ENCODE results near the gene UVRAG. TPM values are rescaled to one million over a fixed set of nuclear protein-coding genes. Genes with fewer than 3 reads are reported as not detected.
A peak's percentile ranks its signal among the peaks of the same experiment; 100 is the strongest.

Gene UVRAG
- total RNA-seq, 1 donor from 2014 or later: 34.0 TPM

GRCh38 chr11:76189682-76190081, 374.7 kb downstream of the UVRAG start:
- Mint-ChIP-seq H3K27me3 (ENCODE audit: insufficient read depth, low read depth) (peaks cover 13% of the 10 kb centered on the region), H3K4me3 (no peak overlapping the region), H3K27ac (peak overlapping the region; percentile 53), H3K9me3 (no peaks in the 10 kb centered on the region), H3K4me1 (peaks cover 34% of the 10 kb centered on the region), H3K36me3 (no peaks in the 10 kb centered on the region)
- Histone ChIP-seq H3K4me1 (no peaks in the 10 kb centered on the region), H3K9me3 (ENCODE audit: low read depth) (no peaks in the 10 kb centered on the region), H3K79me2 (ENCODE audit: low read depth) (no peaks in the 10 kb centered on the region), H3K27me3 (no peaks in the 10 kb centered on the region), H2AFZ (replicated peaks) (no peak overlapping the region), H4K20me1 (ENCODE audit: low read depth) (no peaks in the 10 kb centered on the region), H3K36me3 (no peaks in the 10 kb centered on the region), H3K4me2 (no peak overlapping the region), H3K27ac (no peak overlapping the region), H3K9ac (no peak overlapping the region), H3K4me3 (no peak overlapping the region), H3F3A (ENCODE audit: low read depth) (no peaks in the 10 kb centered on the region)
- no peak for DNase-seq (ENCODE audit: low spot score)
- TF ChIP-seq CTCF (IDR thresholded peaks at IDR 0.05): no peak
- no peak for TF ChIP-seq EZH2 (IDR thresholded peaks at IDR 0.05)
- no peak for TF ChIP-seq EZH2phosphoT487 (IDR thresholded peaks at IDR 0.05)

GRCh38 chr11:76190376-76190775, 375.4 kb downstream of the UVRAG start:
- Histone ChIP-seq H3K9me3 (ENCODE audit: low read depth) (no peaks in the 10 kb centered on the region), H3K27ac (no peak overlapping the region), H3K4me2 (no peak overlapping the region), H3K79me2 (ENCODE audit: low read depth) (no peaks in the 10 kb centered on the region), H3K9ac (no peak overlapping the region), H3K27me3 (no peaks in the 10 kb centered on the region), H3K36me3 (no peaks in the 10 kb centered on the region), H3K4me3 (no peak overlapping the region), H3K4me1 (no peaks in the 10 kb centered on the region), H3F3A (ENCODE audit: low read depth) (no peaks in the 10 kb centered on the region), H4K20me1 (ENCODE audit: low read depth) (no peaks in the 10 kb centered on the region), H2AFZ (replicated peaks) (peak overlapping the region; percentile 57)
- no peak for DNase-seq (ENCODE audit: low spot score)
- no peaks in the 10 kb centered on the region for H3K36me3 Mint-ChIP-seq
- peaks cover 35% of the 10 kb centered on the region for H3K4me1 Mint-ChIP-seq
- H3K27me3 Mint-ChIP-seq (ENCODE audit: insufficient read depth, low read depth): peaks cover 13% of the 10 kb centered on the region
- TF ChIP-seq EZH2 (IDR thresholded peaks at IDR 0.05) (no peak), CTCF (IDR thresholded peaks at IDR 0.05) (no peak), EZH2phosphoT487 (IDR thresholded peaks at IDR 0.05) (no peak)
- no peaks in the 10 kb centered on the region for H3K9me3 Mint-ChIP-seq
- no peak overlapping the region for H3K4me3 Mint-ChIP-seq
- no peak overlapping the region for H3K27ac Mint-ChIP-seq

Small RNAs within 50 kb of the gene (small RNA-seq; reads per million reads assigned to genes)
- gene RF00019 (not detected), gene RNA5SP344 (not detected)

Other genes with a start within 250 kb of the UVRAG start
- 9.7 and 9.9 TPM in 2 replicates for gene MAP6, start 146.2 kb upstream of the UVRAG start, total RNA-seq (ENCODE audit: low replicate concordance)
- gene MOGAT2, start 97.4 kb upstream of the UVRAG start, total RNA-seq (ENCODE audit: low replicate concordance): 0.09 TPM in 1 of 2 replicates, not detected in the other
- gene DGAT2, start 46.4 kb upstream of the UVRAG start, total RNA-seq (ENCODE audit: low replicate concordance): 1.7 and 4.4 TPM in 2 replicates

All from neural progenitor cell (in vitro differentiated cells).